Measurements from ENCODE around the gene NOTO.

NOTO gene

DNA sequence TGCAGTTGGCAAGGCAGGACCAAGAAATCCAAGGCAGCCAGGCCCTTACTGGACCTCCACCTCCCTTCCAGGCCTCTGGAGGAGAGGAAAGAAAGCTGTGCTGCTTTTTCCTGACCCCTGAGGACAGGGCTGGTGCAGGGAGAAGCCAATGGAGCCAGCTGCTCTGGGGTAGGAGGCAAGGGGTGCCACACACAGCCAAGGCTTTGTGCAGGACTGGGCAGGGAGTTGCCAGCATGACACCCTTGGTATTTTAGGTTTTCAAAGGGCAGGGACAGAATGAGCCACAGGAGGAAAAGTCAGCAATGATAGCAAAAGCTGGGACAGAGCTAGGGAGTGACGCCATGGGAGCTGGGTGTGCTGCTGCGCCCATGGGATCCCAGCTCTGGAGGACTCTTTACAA lies 54.6 kb downstream of the NOTO start:
- TF ChIP-seq, protein P1, sequence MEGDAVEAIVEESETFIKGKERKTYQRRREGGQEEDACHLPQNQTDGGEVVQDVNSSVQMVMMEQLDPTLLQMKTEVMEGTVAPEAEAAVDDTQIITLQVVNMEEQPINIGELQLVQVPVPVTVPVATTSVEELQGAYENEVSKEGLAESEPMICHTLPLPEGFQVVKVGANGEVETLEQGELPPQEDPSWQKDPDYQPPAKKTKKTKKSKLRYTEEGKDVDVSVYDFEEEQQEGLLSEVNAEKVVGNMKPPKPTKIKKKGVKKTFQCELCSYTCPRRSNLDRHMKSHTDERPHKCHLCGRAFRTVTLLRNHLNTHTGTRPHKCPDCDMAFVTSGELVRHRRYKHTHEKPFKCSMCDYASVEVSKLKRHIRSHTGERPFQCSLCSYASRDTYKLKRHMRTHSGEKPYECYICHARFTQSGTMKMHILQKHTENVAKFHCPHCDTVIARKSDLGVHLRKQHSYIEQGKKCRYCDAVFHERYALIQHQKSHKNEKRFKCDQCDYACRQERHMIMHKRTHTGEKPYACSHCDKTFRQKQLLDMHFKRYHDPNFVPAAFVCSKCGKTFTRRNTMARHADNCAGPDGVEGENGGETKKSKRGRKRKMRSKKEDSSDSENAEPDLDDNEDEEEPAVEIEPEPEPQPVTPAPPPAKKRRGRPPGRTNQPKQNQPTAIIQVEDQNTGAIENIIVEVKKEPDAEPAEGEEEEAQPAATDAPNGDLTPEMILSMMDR (IDR thresholded peaks at IDR 0.05; ENCODE audit: low read depth, low read length) = no peak
- Histone ChIP-seq H3K27me3 (ENCODE audit: insufficient read depth, low read depth, severe bottlenecking) (no peaks in the 10 kb centered on the region), H3K27ac (no peak overlapping the region), H3K36me3 (peaks cover 75% of the 10 kb centered on the region), H3K9me3 (ENCODE audit: severe bottlenecking) (no peaks in the 10 kb centered on the region), H3K4me3 (ENCODE audit: low read depth, low read length) (no peak overlapping the region)
- DNase-seq = no peak

DNA sequence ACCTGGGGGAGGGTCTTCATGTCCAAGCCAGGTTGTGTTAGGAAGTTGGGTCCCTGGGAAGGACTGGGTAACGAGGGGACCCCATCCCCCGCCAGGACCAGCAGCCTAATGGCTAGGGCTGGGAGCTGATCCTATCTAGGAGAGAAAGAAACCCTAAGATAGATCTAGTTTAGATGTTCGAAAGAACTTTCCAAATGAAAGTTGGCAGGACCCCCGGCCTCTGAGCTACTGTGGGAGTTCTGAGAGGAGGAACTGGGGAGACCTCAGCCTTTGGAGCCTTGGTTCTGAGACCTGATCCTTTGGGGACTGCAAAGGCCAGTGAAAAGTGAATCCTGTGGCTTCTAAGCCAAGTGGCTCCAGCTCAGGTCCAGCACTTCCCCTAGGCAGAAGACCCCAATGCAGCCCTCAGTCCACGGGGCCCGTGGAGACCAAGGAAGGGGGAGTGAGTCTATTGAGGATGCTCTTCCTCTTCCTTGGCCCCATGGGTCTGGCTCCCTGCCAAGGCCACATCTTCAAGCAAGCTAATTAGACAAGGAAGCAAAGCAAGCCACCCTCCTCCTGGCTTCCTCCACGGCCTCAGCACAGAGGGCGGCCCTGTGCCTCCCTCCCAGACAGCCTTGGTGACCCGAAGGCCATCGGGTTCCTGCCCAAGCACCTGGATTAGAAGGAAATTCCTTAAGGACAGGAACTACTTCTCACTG lies 55.2 kb downstream of the NOTO start:
- H3K4me3 ChIP-seq (ENCODE audit: low read depth, low read length) = no peak overlapping the region
- no peak overlapping the region for H3K27ac ChIP-seq
- peaks cover 73% of the 10 kb centered on the region for H3K36me3 ChIP-seq
- no peaks in the 10 kb centered on the region for H3K9me3 ChIP-seq (ENCODE audit: severe bottlenecking)
- no peaks in the 10 kb centered on the region for H3K27me3 ChIP-seq (ENCODE audit: insufficient read depth, low read depth, severe bottlenecking)
- no peak for DNase-seq
- TF ChIP-seq, protein P1 (IDR thresholded peaks at IDR 0.05; ENCODE audit: low read depth, low read length) = no peak

DNA sequence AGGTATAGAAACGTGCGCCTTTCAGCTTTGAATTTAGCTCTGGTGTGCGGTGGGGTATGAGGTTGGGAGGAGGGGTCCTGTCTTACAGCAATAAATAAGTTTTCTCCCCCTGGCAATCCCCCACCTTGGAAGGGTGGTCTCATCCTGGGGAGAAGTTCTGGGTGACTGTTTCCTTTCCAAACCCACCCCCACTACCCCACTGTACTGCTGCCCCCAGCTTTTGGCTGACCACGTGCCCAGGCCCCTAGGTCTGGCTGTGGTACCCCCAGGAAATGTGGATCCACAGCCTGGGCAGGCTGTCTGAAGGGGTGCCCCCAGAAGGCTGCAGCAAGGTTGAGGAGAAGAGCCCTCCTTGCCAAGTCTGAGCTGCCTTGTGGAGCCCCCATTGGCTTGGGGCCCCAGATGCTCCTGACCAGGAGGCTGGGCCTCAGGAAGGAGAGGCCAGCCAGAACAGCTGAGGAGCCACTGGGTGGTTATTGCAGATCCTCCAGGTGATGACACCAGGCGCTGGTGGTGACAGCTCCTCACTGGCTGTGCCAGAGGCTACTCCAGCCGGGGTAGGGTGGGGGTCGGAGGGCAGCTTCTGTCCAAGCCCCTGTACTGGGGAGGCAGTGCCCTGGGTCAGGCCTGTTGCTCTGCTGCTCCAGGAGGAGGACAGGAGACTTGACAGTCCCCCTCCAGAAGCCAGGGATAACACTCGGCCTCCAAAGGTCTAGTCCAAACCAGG lies 56.0 kb downstream of the NOTO start:
- no peaks in the 10 kb centered on the region for H3K27me3 ChIP-seq (ENCODE audit: insufficient read depth, low read depth, severe bottlenecking)
- no peak overlapping the region for H3K27ac ChIP-seq
- no peak for DNase-seq
- TF ChIP-seq, protein P1 (IDR thresholded peaks at IDR 0.05; ENCODE audit: low read depth, low read length) = no peak
- H3K9me3 ChIP-seq (ENCODE audit: severe bottlenecking) = no peaks in the 10 kb centered on the region
- H3K4me3 ChIP-seq (ENCODE audit: low read depth, low read length) = no peak overlapping the region
- peaks cover 71% of the 10 kb centered on the region for H3K36me3 ChIP-seq

DNA sequence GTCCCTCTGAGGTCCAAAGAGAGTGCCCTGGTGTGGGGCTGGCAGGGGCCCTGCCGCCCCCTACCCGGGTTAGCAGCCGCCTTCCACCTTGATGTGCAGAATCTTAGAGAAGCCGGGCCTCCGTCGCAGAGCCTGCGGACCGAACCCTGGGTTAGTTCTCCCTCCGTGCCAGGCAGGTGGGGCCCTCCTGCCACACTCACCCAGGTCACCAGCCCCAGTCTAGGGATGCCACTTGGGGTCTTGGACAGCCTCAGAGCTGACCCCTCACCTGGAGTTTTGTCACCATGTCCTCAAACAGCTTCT lies 56.5 kb downstream of the NOTO start:
- Histone ChIP-seq H3K9me3 (ENCODE audit: severe bottlenecking) (no peaks in the 10 kb centered on the region), H3K27ac (no peak overlapping the region)
- DNase-seq = no peak

DNA sequence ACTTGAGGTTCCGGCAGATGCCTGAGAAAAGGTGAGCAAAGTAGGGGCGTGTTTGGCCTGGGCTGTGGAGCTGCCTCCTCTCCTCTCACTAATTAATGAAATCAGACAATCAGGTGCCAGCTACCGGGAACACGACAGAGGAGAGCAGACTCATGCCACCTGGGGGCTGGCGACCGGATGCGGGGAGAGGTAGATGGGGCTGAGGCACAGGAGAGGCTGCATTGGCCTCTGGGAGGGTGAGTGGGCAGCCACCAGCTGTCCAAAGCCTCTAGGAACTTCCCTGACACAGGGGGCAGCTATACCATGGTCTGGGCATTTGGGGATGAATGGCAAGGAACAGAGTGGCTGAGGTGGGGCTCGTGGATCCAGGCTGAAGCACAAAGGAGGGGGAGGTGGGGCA lies 56.9 kb downstream of the NOTO start:
- Histone ChIP-seq H3K36me3 (peaks cover 68% of the 10 kb centered on the region), H3K4me3 (ENCODE audit: low read depth, low read length) (no peak overlapping the region), H3K27me3 (ENCODE audit: insufficient read depth, low read depth, severe bottlenecking) (no peaks in the 10 kb centered on the region), H3K27ac (no peak overlapping the region), H3K9me3 (ENCODE audit: severe bottlenecking) (no peaks in the 10 kb centered on the region)
- TF ChIP-seq, protein P1 (IDR thresholded peaks at IDR 0.05; ENCODE audit: low read depth, low read length) = no peak
- no peak for DNase-seq

More for the DNA sequence above, 56.5 kb downstream of the NOTO start:
- Histone ChIP-seq H3K36me3 (peaks cover 71% of the 10 kb centered on the region), H3K4me3 (ENCODE audit: low read depth, low read length) (no peak overlapping the region), H3K27me3 (ENCODE audit: insufficient read depth, low read depth, severe bottlenecking) (no peaks in the 10 kb centered on the region)
- TF ChIP-seq, protein P1 (IDR thresholded peaks at IDR 0.05; ENCODE audit: low read depth, low read length) = no peak
